Kidney glomerular epithelial cell (primary cell): ENCODE results near the gene RNF112.
A peak's percentile ranks its signal among the peaks of the same experiment; 100 is the strongest.

Experiments used
- DNase-seq: peaks from one replicate; lab custom pipeline; 2025; lab: John Stamatoyannopoulos, UW

Gene RNF112

DNA sequence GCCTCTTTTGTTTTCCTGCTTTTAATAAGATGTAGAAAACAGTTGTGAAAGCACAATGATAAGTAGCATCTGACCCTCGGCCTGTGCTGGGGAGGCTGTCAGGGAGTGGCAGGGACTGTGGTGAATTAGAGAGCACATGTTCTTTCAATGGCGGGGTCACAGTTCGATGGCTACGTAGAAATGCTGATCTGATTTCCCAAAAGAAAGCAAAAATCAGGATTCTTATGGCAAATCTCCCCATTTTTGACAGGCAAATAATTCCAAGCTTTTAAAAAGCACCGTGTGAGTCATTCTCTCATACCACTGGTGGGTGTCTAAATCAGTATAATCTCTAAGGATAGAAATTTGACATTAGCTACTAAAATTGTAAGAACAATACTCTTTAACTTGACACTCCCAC is 36.9 kb upstream of the RNF112 start:
- DNase-seq = no peak

DNA sequence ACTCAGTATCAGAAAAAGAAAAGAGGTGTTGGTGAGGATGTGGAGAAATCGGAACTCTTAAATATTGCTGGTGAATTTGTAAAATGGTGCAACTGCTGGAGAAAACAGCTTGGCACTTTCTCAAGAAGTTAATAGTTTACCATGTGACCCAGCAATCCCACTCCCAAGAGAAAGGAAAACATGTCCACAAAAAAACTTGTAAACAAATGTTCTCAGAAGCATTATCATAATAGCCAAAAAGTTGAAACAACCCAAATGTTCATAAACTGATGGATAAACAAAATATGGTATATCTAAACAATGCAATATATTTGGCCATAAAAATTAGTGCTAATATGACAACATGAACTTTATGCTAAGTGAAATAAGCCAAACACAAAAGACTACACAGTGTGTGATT is 35.3 kb upstream of the RNF112 start:
- DNase-seq = no peak

DNA sequence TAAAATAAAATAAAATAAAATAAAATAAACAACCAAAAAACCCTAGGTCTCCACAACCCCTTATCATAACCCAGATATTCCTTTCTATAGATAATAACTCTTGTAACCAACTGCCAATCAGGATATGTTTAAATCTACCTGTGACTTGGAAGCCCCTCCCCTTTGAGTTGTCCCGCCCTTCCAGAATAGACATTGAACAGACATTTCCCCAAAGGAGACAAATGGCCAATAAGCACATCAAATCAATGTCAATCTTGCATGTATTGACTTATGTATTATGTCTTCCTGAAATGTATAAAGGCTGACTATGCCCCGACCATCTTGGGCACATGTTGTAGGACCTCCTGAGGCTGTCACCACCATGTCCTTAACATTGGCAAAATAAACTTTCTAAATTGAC is 34.2 kb upstream of the RNF112 start:
- no peak for DNase-seq

DNA sequence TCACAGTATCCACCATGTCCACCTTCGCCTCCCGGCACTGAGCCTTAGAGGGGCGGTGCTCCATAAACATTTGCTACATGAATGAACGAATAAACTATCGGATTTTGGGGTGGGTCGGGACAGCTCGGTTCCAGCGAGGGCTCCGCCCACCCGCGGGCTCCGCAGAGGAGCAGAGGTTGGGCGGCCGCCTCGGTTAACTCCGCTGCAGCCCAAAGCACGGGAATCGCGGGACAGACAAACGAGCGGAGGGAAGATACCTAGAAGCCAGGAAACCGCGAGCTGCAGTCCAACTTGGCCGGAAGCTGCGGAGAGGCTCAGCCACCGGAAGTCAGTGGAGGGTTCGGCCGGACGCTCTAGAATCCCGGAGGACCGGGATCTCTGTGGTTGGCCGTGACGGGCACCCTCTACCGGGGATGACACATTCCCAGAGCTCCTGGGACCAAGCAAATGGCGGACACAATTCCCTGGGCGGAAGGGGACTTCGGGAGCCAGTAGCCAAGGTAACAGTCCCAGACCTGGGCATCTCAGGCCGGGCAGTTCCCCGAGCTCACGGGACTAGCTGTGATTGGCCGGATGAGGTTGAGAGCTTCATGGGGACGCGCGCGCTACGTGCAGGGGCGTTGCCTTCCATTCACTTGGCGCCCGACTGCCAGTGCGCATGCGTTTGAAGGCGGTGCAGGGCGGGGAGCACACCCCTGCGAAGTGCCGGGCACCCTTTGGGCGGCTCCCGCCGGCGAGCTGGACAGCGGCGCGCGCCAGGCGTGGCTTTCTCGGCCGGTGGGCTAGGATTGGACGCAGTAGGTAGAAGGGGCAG is 33.2 kb upstream of the RNF112 start:
- peak; percentile 97 for DNase-seq

DNA sequence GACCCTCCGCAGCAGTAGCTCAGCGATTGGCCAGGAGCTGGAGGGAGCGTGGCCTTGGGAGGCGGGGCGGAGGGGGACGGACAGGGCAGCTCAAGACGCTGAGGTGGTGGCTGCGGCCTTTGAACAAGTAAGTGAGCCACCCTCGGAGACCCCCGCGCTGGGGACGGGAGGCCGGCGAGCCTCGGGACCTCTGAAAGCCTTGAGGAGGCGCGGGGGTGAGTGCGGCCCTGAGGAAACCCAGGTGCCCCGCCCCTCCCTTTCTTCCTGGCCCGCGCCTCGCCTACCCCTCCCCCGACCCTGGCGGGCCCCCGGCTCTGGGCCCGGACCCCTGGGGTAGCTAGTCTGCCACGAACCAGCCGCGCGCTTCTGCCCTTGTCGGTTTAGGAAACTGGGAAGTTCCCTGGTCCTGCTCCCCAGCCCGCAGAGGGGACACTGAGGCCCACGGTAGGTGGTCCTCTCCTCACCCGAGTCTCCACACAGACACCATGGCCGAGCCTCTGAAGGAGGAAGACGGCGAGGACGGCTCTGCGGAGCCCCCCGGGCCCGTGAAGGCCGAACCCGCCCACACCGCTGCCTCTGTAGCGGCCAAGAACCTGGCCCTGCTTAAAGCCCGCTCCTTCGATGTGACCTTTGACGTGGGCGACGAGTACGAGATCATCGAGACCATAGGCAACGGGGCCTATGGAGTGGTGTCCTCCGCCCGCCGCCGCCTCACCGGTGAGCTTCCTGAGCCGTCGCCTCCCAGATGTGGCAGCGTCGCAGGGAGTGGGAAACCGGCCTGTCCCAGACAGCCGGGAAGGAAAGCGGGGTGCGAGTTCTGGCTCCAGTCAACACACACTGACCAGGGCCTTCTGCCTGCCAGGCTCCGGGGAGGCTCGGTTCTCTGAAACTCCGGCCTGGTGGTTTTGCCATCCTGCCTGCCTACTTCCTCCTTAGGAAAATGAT is 32.3 kb upstream of the RNF112 start, which contains the start of gene MAPK7:
Gene MAPK7 (plus strand): TSS at position 83 of the 945 bp plus-strand sequence. CDS start 403 bp downstream, at position 486.
- no peak for DNase-seq

DNA sequence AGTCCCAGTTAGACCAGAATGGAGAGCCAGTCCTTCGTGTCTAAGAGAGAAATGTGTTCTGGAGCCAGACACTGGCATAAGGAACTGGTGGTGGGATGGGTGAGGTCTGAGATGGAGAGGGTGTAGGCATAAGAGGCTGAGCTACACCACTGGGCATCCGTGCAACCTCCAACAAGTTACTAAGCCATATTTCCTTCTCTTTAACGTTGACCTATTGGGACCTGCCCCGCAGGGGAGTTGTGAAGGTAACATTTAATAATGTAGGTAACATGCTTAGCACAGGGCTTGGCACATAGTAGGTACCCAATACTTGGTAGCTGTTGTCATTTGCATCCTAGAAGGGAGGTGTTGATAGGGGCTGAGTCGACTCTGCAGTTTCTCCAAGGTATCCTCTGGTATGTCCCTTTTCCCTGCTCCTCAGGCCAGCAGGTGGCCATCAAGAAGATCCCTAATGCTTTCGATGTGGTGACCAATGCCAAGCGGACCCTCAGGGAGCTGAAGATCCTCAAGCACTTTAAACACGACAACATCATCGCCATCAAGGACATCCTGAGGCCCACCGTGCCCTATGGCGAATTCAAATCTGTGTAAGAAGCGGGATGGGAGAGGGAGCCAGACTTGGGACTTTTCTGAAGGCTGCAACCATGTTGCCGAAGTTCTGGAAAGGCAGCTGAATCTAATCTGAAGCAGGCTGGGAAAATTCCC is 31.5 kb upstream of the RNF112 start:
- no peak for DNase-seq

DNA sequence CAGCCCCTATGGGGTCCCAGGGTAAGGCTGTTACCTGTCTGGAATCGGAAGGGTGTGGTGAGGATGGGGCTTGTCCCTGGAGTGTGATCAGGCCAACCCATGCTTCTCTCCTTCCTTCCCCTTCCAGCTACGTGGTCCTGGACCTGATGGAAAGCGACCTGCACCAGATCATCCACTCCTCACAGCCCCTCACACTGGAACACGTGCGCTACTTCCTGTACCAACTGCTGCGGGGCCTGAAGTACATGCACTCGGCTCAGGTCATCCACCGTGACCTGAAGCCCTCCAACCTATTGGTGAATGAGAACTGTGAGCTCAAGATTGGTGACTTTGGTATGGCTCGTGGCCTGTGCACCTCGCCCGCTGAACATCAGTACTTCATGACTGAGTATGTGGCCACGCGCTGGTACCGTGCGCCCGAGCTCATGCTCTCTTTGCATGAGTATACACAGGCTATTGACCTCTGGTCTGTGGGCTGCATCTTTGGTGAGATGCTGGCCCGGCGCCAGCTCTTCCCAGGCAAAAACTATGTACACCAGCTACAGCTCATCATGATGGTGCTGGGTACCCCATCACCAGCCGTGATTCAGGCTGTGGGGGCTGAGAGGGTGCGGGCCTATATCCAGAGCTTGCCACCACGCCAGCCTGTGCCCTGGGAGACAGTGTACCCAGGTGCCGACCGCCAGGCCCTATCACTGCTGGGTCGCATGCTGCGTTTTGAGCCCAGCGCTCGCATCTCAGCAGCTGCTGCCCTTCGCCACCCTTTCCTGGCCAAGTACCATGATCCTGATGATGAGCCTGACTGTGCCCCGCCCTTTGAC is 30.3 kb upstream of the RNF112 start:
- DNase-seq = no peak

DNA sequence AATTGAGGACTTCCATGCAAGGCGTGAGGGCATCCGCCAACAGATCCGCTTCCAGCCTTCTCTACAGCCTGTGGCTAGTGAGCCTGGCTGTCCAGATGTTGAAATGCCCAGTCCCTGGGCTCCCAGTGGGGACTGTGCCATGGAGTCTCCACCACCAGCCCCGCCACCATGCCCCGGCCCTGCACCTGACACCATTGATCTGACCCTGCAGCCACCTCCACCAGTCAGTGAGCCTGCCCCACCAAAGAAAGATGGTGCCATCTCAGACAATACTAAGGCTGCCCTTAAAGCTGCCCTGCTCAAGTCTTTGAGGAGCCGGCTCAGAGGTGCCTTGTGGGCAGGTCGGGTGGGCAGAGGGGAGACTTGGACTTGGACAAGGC is 29.7 kb upstream of the RNF112 start:
- no peak for DNase-seq

DNA sequence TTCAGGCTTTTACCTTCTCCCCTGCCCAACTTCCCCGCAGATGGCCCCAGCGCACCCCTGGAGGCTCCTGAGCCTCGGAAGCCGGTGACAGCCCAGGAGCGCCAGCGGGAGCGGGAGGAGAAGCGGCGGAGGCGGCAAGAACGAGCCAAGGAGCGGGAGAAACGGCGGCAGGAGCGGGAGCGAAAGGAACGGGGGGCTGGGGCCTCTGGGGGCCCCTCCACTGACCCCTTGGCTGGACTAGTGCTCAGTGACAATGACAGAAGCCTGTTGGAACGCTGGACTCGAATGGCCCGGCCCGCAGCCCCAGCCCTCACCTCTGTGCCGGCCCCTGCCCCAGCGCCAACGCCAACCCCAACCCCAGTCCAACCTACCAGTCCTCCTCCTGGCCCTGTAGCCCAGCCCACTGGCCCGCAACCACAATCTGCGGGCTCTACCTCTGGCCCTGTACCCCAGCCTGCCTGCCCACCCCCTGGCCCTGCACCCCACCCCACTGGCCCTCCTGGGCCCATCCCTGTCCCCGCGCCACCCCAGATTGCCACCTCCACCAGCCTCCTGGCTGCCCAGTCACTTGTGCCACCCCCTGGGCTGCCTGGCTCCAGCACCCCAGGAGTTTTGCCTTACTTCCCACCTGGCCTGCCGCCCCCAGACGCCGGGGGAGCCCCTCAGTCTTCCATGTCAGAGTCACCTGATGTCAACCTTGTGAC is 29.1 kb upstream of the RNF112 start:
- DNase-seq = no peak

DNA sequence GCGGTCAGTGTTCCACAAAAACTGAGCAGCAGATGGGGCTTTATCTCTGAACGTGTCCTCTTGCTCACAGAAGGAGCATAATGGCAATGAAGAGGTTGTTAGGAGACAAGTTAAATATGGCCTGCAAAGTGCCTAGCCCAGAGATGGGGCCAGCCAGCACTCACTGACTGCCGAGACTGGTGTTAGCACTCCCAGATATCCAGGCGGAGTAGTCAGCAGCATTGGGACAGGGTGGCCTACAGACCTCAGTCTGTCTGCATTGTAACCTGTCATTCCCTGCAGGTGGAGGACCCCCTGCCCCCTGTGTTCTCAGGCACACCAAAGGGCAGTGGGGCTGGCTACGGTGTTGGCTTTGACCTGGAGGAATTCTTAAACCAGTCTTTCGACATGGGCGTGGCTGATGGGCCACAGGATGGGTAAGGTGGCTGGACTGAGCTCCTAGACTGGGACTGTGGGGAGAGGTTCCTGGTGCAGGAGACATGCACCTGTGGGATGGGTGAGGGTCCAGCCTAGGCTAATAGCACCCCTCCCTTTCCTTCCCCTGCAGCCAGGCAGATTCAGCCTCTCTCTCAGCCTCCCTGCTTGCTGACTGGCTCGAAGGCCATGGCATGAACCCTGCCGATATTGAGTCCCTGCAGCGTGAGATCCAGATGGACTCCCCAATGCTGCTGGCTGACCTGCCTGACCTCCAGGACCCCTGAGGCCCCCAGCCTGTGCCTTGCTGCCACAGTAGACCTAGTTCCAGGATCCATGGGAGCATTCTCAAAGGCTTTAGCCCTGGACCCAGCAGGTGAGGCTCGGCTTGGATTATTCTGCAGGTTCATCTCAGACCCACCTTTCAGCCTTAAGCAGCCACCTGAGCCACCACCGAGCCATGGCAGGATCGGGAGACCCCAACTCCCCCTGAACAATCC is 28.2 kb upstream of the RNF112 start:
- no peak for DNase-seq

DNA sequence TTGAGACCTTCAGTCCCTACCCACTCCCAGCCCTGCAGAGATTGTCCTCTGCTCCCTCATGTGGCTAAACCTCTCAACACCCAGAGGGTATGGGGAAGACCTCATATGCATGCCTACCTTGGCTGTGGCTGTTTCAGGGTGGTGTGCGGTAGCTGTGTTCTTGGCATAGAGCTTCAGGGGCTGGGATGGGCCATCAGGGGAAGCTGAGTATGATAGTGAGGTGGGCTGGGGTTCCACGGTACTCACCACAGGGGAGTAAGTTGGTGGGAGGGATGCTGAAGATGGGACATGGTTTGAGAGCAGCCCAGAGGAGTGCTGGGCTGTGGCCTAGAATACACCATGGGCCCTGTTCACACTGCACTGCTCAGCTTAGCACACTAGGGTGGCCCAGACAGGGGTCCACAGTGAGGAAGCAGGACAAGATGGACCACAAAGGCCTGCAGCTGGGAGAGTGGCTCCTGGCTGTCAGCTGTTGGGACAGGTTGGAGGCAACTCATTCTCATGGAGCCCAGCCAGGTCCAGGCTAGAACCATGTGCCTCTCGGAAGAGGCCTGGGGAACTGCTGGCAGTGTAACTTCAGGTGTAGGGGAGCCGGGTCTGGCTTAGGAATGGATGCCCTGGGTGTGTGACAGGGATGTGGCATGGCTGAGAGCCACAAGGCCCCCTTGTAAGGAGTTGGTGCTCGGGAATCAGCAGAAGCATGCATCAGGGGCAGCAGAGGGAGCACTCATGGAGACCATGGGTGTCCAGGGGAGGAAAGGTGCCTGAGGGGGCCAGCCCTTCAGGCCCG is 27.2 kb upstream of the RNF112 start:
- no peak for DNase-seq

DNA sequence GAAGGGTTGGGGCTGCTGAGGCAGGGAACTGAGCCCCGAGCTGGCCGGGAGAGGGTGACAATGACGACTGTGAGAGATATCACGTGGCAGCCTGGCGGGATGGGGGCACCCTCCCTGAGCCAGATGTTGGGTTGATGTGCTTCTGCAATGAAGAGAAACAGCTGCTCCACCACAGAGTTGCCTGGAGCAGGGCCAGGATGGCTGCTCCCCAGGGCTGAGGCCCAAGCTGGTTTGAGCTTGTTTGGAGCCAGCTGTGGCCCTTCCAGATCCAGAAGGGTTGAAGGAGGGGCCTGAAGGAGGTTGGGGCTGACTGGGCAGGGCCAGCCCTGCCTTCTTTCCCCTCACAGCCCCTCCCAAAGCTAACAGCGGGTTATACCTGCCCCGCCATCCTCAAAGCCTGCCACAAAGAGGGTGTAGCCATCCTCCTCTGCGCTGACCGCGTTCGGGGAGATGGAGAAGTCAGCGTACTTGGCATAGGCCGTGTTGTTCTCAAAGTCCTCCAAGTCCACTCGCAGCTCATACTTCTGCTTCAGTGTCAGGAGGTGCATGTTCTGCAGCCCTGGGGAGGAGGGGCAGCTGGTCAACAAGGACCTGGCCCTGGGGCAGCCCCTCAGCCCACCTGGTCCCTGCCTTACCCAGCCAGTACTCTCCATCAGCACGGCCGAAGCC is 26.2 kb upstream of the RNF112 start:
- no peak for DNase-seq

DNA sequence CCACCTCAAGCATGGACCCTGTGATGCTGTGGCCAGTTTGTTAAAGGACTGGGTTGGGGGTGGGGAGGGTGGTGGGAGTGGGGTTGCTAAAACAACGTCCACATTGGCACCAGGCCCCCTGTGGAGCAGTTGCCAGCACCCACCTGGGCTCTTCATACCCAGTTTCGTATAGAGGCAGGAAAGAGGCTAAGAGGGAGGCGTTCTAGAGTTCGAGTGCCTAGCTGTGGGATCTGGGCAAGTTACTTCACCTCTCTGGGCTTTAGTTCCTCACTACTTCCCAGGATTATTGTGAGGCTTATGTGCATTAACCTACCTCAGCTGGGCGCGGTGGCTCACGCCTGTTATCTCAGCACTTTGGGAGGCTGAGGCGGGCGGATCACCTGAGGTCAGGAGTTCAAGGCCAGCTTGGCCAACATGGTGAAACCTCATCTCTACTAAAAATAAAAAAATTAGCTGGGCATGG is 25.5 kb upstream of the RNF112 start:
- DNase-seq = no peak

DNA sequence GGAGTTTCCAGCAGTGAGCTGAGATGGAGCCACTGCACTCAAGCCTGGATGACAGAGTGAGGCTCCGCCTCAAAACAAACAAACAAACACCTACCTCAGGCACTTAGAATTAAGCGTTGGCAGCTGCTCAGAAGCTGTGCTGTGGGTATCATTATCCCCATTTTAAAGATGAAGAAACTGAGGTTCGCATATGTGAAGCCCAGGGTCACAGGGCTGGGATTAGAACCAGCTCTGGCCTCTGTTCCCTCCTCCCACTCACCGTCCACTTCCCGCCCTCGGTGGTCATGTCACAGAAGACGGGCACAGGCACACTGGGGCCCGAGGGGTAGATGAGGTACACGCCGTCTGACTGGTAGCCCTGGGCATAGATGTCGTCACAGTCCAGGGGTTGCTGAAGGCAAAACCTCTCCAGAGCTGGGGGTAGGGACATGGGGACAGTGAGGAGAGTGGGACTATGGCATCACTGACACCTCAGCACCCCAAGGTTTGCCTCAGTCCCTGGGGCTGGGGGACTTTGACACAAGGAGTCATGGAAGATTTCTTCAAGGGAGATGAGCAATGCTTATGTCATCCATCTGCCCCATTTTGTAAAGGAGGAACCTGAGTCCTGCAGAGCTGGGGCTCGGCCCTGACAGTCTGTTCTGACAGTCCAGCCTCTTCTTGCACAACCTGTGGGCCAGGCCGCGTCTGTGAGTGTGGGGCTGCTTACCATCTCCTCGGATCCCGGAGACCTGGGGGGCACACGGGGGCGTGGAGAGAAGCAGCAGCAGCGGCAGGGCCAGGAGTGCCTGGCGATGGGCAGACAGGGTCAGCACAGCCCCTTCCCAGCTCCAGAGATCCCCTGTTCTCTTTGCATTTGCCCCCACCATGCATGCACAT is 24.7 kb upstream of the RNF112 start:
- peak; percentile 12 for DNase-seq

DNA sequence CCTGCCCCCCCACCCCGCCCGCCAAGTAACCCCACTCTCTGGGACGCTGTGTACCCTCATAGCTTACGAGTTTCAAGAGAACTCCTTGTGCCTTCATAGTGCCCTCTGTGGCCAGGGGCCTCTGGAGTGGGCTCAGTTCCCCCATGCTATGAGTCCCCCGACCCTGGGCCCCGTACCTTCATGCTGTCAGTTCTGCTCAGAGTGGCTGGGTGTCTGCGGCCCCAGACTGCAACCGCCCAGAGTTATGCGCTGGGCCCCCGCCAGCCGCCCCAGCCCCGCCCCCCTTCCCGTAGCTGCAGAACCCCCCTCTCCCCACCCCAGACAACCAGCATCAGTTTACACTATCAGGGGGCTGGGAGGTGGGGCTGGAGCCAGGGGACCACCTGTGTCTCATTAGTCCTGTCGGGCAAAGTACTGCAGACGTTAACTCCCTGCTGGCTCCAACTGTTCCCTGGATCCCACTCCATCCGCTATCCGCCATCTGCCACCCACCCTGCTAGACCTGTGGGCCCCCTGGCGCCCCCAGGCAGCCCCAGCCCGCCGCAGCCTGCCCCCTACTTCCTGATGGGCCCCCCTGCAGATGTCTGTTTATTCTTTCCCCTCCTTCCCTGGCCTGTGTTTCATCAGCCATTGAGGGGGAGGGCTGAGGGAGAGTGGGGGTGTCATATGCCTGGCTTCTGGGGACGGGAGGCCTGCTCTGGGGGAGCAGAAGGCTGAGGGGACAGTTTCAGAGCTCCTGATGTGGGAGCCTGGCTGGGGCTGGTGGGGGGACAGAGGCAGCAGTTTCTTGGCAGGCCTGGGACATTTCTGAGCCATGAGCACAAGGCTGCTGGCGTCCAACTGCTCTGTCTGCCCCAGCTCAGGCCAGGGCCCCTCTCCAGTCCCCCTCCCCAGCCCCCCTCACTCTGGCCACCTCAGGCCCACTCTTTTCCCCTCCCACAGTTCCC is 23.8 kb upstream of the RNF112 start, which contains the start of gene MFAP4:
Gene MFAP4 (minus strand): TSS at position 217 of the 947 bp plus-strand sequence. CDS start 35 bp downstream, at position 182.
- no peak for DNase-seq
